Measurements from ENCODE around the gene ILKAP.

Gene ILKAP

GRCh38 chr2:238207006-238207405 lies 3.5 kb upstream of the ILKAP start:
- Mint-ChIP-seq H3K27ac (ENCODE audit: low read depth) (no peak overlapping the region), H3K9me3 (no peaks in the 10 kb centered on the region)
- no peak for ATAC-seq (replicated peaks; ENCODE audit: extremely low read depth, poor library complexity, severe bottlenecking)

DNA sequence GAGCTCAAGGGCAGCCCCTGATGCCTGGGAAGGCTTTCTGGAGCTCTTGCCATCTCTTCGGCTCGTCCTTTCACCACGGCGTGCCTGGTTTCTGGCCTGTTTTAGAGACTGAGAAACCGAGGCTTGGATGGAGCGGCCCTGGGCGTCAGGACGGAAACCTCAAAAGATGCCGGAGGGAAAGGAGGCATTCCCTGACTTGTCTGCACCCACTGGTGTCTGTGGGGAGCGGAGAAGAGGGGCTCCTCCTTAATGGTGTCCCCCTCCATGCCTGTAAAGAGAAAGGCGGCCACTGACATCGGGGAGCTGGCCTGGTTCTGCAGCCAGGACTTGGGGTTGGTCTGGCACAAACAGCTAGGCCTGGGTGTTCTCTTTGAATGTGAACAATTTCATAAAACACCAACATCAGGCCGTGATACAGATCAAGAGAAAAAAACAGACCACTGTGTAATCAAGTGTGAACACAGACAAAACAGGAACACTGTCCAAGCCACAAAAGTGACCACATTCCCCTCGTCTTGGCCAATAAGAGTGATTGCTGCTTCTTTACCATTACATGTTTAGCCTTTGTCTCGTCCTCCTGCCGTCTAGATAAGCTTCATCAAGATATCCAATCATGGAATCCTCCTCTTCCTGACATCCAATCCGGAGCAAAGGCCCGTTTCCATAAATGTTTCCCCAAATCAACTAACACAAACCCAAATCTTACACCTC lies 633 bp upstream of the ILKAP start:
- Mint-ChIP-seq H3K27me3 (no peaks in the 10 kb centered on the region), H3K9me3 (no peaks in the 10 kb centered on the region), H3K36me3 (ENCODE audit: insufficient read depth) (peaks cover 11% of the 10 kb centered on the region), H3K4me1 (peaks cover 35% of the 10 kb centered on the region), H3K4me3 (peak overlapping the region; percentile 67), H3K27ac (ENCODE audit: low read depth) (no peak overlapping the region)
- ATAC-seq (replicated peaks; ENCODE audit: extremely low read depth, poor library complexity, severe bottlenecking) (peak; percentile 7), DNase-seq (ENCODE audit: low spot score in 2 of 2) (no peak)

More at GRCh38 chr2:238207006-238207405, 3.5 kb upstream of the ILKAP start:
- peaks cover 11% of the 10 kb centered on the region for H3K36me3 Mint-ChIP-seq (ENCODE audit: insufficient read depth)
- DNase-seq (ENCODE audit: low spot score in 2 of 2) = no peak
- no peak overlapping the region for H3K4me3 Mint-ChIP-seq
- H3K27me3 Mint-ChIP-seq = no peaks in the 10 kb centered on the region
- peaks cover 9% of the 10 kb centered on the region for H3K4me1 Mint-ChIP-seq

GRCh38 chr2:238202326-238203093 lies 985 bp downstream of the ILKAP start:
- H3K4me3 Mint-ChIP-seq = peak overlapping the region; percentile 79
- H3K27ac Mint-ChIP-seq (ENCODE audit: low read depth) = peak overlapping the region; percentile 91
- peaks cover 11% of the 10 kb centered on the region for H3K36me3 Mint-ChIP-seq (ENCODE audit: insufficient read depth)
- H3K9me3 Mint-ChIP-seq = no peaks in the 10 kb centered on the region
- peaks cover 50% of the 10 kb centered on the region for H3K4me1 Mint-ChIP-seq
- H3K27me3 Mint-ChIP-seq = no peaks in the 10 kb centered on the region
- ATAC-seq (replicated peaks; ENCODE audit: extremely low read depth, poor library complexity, severe bottlenecking) = no peak
- DNase-seq (ENCODE audit: low spot score in 2 of 2) = no peak

DNA sequence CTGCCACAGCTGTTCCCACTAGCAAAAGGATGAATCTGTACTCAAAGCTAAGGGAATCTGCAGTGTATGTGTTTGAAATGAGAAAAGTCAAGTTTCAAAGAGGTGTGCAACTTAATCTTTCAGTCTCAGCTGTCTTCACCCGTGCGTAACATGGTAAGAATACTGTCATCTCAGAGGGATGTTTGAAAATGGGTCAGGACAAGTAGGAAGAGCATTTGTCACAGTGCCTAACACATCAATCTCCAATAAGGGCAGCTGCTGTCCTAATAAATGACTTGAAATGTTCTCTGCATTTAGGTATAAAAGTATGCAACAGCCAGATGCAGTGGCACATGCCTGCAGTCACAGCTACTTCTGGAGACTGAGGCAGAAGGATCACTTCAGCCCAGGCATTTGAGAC lies 13.1 kb downstream of the ILKAP start:
- Mint-ChIP-seq H3K36me3 (ENCODE audit: insufficient read depth) (peaks cover 83% of the 10 kb centered on the region), H3K4me1 (peaks cover 13% of the 10 kb centered on the region), H3K27me3 (no peaks in the 10 kb centered on the region), H3K4me3 (no peak overlapping the region), H3K27ac (ENCODE audit: low read depth) (no peak overlapping the region), H3K9me3 (no peaks in the 10 kb centered on the region)
- DNase-seq (ENCODE audit: low spot score in 2 of 2) (no peak), ATAC-seq (replicated peaks; ENCODE audit: extremely low read depth, poor library complexity, severe bottlenecking) (no peak)

GRCh38 chr2:238187618-238188548 lies 15.6 kb downstream of the ILKAP start:
- no peak for DNase-seq (ENCODE audit: low spot score in 2 of 2)
- Mint-ChIP-seq H3K36me3 (ENCODE audit: insufficient read depth) (peaks cover 95% of the 10 kb centered on the region), H3K27ac (ENCODE audit: low read depth) (no peak overlapping the region), H3K4me3 (no peak overlapping the region), H3K4me1 (peaks cover 25% of the 10 kb centered on the region), H3K27me3 (no peaks in the 10 kb centered on the region), H3K9me3 (no peaks in the 10 kb centered on the region)
- no peak for ATAC-seq (replicated peaks; ENCODE audit: extremely low read depth, poor library complexity, severe bottlenecking)

GRCh38 chr2:238183821-238184220 lies 19.7 kb downstream of the ILKAP start:
- ATAC-seq (replicated peaks; ENCODE audit: extremely low read depth, poor library complexity, severe bottlenecking) (peak; percentile 60), DNase-seq (ENCODE audit: low spot score in 2 of 2) (no peak)
- no peaks in the 10 kb centered on the region for H3K27me3 Mint-ChIP-seq
- H3K9me3 Mint-ChIP-seq = no peaks in the 10 kb centered on the region
- peak overlapping the region; percentile 79 for H3K27ac Mint-ChIP-seq (ENCODE audit: low read depth)
- no peak overlapping the region for H3K4me3 Mint-ChIP-seq
- peaks cover 25% of the 10 kb centered on the region for H3K4me1 Mint-ChIP-seq
- peaks cover 95% of the 10 kb centered on the region for H3K36me3 Mint-ChIP-seq (ENCODE audit: insufficient read depth)

DNA sequence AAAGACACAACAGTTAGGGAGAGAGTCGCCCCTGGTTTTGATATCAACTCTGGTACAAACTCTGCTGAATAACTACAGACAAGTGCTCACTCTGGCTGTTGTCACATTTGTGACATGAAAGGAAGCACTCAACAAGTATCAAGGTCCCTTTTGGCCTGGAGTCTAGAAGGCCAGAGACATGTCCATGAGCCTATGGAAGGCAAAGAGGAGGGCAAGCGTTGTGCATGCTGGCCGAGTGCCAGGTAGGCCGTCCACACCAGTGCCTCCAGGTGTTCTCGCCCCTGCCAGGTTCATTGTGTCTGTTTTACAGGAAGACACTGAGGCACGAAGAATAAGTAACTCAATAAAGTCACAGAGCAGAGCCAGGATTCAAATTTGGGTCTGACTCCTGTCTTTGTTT lies 21.1 kb downstream of the ILKAP start:
- Mint-ChIP-seq H3K4me3 (no peak overlapping the region), H3K27ac (ENCODE audit: low read depth) (no peak overlapping the region), H3K27me3 (no peaks in the 10 kb centered on the region), H3K4me1 (peaks cover 25% of the 10 kb centered on the region), H3K9me3 (no peaks in the 10 kb centered on the region), H3K36me3 (ENCODE audit: insufficient read depth) (peaks cover 91% of the 10 kb centered on the region)
- no peak for DNase-seq (ENCODE audit: low spot score in 2 of 2)
- ATAC-seq (replicated peaks; ENCODE audit: extremely low read depth, poor library complexity, severe bottlenecking) = no peak

GRCh38 chr2:238180554-238180953 lies 22.9 kb downstream of the ILKAP start:
- ATAC-seq (replicated peaks; ENCODE audit: extremely low read depth, poor library complexity, severe bottlenecking) (no peak), DNase-seq (ENCODE audit: low spot score in 2 of 2) (no peak)
- Mint-ChIP-seq H3K9me3 (no peaks in the 10 kb centered on the region), H3K4me3 (no peak overlapping the region), H3K27me3 (no peaks in the 10 kb centered on the region), H3K4me1 (peaks cover 22% of the 10 kb centered on the region), H3K36me3 (ENCODE audit: insufficient read depth) (peaks cover 87% of the 10 kb centered on the region), H3K27ac (ENCODE audit: low read depth) (no peak overlapping the region)

DNA sequence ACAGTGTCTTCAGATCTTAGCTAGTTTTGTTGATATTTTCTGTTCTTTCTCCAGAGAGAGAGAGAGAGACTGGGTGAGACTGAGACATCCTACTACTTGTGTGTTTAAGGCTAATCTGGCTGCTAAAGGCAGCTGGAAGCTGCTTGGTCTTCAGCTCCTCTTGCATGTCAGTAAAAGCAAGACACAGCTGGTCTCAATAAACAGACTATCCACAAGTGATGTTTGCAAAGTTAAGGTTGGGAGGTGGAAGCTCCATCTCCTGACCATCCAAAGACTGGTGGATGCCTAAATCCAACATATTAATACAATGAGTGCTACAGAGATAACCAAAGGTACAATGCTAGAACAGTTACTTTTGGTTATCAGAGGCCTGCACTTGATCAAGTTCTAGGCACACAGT lies 26.9 kb downstream of the ILKAP start:
- H3K4me3 Mint-ChIP-seq = no peak overlapping the region
- peaks cover 67% of the 10 kb centered on the region for H3K36me3 Mint-ChIP-seq (ENCODE audit: insufficient read depth)
- no peaks in the 10 kb centered on the region for H3K9me3 Mint-ChIP-seq
- ATAC-seq (replicated peaks; ENCODE audit: extremely low read depth, poor library complexity, severe bottlenecking) (no peak), DNase-seq (ENCODE audit: low spot score in 2 of 2) (no peak)
- H3K4me1 Mint-ChIP-seq = peaks cover 6% of the 10 kb centered on the region
- H3K27me3 Mint-ChIP-seq = no peaks in the 10 kb centered on the region
- H3K27ac Mint-ChIP-seq (ENCODE audit: low read depth) = no peak overlapping the region

- peaks cover 64% of the 10 kb centered on the region for H3K36me3 Mint-ChIP-seq (ENCODE audit: insufficient read depth)
Measured at GRCh38 chr2:238174701-238175100, 28.8 kb downstream of the ILKAP start.

GRCh38 chr2:238174291-238174690 lies 29.2 kb downstream of the ILKAP start:
- H3K36me3 Mint-ChIP-seq (ENCODE audit: insufficient read depth) = peaks cover 63% of the 10 kb centered on the region
- H3K27me3 Mint-ChIP-seq = no peaks in the 10 kb centered on the region
- no peak overlapping the region for H3K27ac Mint-ChIP-seq (ENCODE audit: low read depth)
- H3K4me3 Mint-ChIP-seq = no peak overlapping the region
- peaks cover 6% of the 10 kb centered on the region for H3K4me1 Mint-ChIP-seq
- ATAC-seq (replicated peaks; ENCODE audit: extremely low read depth, poor library complexity, severe bottlenecking) (no peak), DNase-seq (ENCODE audit: low spot score in 2 of 2) (no peak)
- H3K9me3 Mint-ChIP-seq = no peaks in the 10 kb centered on the region

More at GRCh38 chr2:238174701-238175100, 28.8 kb downstream of the ILKAP start:
- no peak overlapping the region for H3K4me3 Mint-ChIP-seq
- H3K4me1 Mint-ChIP-seq = peaks cover 6% of the 10 kb centered on the region
- H3K27ac Mint-ChIP-seq (ENCODE audit: low read depth) = no peak overlapping the region
- H3K9me3 Mint-ChIP-seq = no peaks in the 10 kb centered on the region
- DNase-seq (ENCODE audit: low spot score in 2 of 2) (no peak), ATAC-seq (replicated peaks; ENCODE audit: extremely low read depth, poor library complexity, severe bottlenecking) (no peak)
- H3K27me3 Mint-ChIP-seq = no peaks in the 10 kb centered on the region

- peaks cover 6% of the 10 kb centered on the region for H3K4me1 Mint-ChIP-seq
- no peak for ATAC-seq (replicated peaks; ENCODE audit: extremely low read depth, poor library complexity, severe bottlenecking)
- peaks cover 62% of the 10 kb centered on the region for H3K36me3 Mint-ChIP-seq (ENCODE audit: insufficient read depth)
- no peaks in the 10 kb centered on the region for H3K27me3 Mint-ChIP-seq
- DNase-seq (ENCODE audit: low spot score in 2 of 2) = no peak
- H3K9me3 Mint-ChIP-seq = no peaks in the 10 kb centered on the region
- peak overlapping the region; percentile 56 for H3K27ac Mint-ChIP-seq (ENCODE audit: low read depth)
- H3K4me3 Mint-ChIP-seq = no peak overlapping the region
Measured at GRCh38 chr2:238173692-238174091, 29.8 kb downstream of the ILKAP start.
